NOMO-1 (cell line): ENCODE measurements around the gene TMTC2.

Experiments used
- DNase-seq, 2 experiments: peaks; one replicate each; lab custom pipeline; 2025; ENCODE audit not compliant: unreplicated experiment in 2 of 2; lab: John Stamatoyannopoulos, UW

The TMTC2 gene

DNA sequence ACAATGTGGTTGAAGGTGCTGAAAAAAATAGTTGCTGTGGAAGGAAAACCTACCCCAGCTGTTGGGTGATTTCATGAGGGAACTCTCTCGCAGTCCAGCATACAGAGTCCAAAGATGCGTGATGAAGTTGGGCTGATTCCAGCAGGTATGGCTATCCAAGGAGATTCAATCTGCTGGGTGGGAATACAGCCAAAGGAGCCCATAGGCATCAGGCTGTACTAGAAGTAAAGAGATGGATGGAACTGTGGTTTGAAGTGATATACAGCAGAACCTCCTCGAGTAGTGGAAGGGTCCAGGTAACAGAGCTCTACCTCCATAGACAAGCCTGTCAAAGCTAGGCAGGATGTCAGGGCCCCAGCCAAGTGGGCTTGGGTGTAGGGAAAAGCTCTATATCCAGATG lies 11.5 kb upstream of the TMTC2 start:
- DNase-seq: no peak

DNA sequence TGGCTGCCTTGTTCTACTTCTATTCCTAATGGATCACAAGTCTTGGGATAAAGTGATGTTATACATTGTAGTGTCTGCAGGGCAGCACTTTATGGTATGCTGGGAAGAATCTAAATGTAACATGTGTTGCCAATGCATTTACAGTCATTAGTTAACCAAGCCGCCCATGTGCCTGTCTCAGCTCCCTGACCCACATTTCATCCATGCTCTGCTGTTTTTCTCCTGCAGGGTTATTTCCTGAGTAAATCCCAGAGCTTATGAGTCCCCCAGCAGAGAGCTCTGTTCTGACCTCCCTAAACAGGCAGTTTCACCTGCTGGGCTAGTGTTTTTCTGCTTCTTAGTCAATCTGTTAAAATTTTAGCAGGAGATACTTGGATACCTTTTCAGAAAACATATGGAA lies 4.4 kb upstream of the TMTC2 start:
- no peak for DNase-seq

DNA sequence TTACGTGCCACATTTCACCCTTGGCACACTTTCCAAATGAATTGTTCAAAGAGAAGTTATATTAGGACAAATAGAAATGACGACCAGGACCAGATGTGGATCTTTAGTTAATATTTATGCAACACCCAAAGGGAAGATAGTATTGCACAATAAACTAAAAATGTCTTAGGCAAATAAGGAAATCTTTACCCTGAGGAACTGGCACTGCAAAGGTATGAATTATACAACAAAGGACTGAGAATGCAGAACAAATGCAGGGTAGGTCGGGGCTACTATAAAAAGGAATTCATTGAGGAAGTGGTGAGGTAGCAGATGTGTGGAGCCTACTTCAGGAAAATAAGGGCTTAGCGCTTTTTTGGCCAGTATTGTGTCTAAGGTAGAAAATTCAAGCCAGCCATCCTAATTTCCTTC lies 3.9 kb upstream of the TMTC2 start:
- DNase-seq: peak; percentile 35 to 59

DNA sequence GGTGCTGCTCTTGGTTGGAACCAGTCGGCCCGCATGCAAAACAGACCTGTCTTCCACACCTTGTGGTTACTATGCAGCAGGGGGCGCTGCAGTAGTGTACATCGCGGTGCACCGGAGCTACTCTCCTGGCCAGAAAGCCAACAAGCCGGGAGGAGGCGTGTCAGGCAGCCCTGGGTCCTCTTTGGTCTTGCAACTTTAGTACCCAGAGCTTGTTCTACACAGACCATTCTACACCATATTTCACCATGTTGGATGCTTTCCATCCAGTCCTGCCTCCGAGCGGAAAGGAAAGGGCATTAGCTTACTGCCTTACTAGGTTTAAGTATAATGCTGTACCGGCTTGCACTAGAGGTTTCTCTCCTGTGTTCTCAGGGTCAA lies 927 bp upstream of the TMTC2 start:
- DNase-seq: peak; percentile 85 to 91

DNA sequence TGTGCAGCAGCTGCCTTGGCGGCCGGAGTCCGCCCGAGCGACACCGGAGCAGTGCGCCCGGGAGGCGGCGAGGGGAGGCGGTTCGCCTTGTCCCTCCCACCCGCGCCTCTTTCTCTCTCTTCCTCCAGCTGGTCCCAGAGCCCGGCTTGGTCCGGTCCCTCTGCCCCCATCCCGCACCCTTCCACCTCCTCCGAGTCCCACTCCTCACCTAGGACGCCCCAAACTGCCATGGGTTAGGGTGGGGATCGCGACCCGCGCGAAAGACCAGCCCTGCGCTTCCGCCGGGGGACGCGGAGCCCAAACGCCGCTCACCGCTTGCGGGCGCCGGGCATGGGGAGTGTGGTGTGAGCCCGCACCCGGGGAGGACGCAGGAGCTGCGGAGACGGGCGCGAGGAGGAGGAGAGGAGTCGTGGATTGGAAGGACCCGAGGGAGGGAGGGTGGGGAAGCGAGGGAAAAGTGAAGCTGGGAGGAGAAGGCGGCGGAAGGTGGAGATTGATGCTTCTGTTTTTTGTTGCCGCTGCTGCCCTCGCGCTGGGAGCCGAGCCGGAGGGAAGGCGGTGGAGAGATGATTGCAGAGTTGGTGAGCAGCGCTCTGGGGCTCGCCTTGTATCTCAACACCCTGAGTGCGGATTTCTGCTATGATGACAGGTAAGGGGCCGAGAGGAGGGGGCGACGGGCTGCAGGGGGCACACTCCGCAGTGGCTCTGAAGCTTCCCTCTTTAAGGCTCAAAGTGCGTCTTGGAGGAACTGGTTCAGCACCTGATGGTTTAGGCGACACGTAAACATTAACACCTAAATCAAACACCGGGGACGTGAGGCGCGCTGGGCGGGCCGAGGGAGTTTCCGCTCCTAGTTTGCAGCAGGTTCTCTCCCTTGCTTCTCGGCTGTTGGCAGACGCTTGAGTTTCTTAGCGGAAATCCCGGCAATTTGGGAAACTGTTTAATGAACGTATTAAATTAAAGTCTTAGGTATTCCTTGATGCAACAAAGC lies 610 bp downstream of the TMTC2 start:
- DNase-seq: peak; percentile 24 to 56

DNA sequence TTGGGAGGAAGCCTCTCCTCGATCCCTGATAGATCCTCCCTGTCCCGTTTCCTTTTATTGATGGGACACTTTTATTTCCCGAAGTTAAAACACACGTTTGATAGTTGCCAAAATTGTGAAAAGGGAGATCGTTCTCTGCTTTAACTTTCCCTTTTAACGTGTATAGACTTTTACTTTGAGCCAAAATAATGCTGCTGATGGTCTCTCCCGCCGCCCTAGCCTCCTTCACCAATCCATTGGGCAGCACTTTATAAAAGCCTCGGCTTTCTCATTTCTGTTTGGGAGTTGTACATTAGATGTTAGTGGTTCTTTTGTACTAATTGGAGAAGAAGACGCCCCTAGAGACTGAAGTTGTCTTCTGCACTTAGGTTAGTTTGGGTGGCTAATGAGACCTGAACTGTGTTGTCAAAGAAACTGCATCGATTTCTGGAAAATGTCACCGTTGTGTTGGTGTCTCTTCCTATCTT lies 1.4 kb downstream of the TMTC2 start:
- peak; percentile 20 to 52 for DNase-seq

DNA sequence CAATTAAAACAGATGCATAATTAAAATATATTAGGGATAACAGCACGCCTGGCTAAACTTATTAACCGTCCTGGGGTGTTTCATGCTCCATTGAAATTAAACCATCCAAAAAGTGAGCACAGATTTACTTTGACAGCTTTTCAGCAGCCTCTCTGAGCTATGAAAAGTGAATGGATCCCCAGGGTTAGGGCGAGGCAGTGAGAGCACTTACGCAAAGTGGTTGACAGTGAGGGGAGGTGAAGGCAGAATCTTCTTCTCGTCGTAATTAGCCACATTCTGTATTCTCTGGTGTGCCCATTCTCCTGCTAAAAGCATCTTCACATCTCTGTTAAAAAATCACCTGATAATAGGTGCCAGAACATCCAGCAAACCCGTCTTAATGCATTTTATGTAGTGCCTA lies 1.9 kb downstream of the TMTC2 start:
- DNase-seq: no peak

DNA sequence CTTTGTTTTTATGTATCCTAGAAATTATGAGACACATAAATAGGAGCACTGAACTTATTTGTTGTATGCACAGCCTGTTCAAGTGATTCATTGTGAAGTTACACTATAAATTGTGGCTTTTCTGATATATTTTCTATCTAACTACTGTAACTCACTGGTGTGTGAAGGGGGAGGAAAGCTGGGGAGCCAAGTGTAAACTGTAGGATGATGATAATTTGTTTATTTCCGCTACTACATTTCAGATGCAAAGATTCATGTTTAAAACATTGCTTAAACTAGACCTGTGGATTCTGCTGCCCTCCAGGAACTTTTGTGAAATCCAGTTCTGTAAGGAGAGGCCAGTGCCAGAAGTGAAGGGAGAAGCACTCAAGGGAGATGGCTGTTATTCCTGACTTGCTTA lies 3.3 kb downstream of the TMTC2 start:
- DNase-seq: no peak

DNA sequence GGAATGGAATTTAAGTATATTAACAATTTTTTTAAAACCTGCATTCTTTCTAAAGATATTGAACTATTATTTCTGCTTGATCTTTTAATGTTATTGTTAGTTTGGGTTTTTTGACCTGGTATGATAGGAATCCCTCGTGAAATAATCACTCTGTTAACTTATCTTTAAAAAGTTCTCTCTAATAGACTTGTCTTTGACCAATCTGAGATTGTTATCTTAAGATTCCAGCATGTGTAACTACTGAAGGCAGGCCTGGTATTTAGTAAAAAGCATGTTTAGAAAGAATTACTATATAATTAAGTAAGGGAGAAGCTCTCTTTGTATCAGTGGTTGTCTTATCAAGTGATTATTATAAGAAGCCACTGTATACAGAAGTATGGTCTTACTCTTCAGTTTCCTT lies 4.8 kb downstream of the TMTC2 start:
- no peak for DNase-seq

DNA sequence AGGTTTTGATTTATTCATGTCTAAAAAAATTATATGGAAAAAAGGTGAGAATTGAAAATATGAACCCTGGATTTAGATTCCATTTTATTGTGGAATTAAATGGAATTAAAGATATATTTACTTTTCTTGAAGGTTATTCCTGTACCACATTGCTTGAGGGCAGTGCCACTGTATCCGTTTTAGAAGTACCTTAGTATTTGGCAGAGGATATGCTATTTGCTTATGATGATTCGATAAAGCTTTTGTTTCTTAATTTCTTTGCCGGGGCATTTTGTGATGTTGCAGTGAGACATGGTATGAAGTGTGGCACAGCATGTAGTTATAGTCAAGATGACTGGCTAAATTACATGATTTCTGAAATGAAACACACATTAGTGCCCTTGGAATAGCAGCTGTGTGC lies 7.6 kb downstream of the TMTC2 start:
- DNase-seq: no peak

DNA sequence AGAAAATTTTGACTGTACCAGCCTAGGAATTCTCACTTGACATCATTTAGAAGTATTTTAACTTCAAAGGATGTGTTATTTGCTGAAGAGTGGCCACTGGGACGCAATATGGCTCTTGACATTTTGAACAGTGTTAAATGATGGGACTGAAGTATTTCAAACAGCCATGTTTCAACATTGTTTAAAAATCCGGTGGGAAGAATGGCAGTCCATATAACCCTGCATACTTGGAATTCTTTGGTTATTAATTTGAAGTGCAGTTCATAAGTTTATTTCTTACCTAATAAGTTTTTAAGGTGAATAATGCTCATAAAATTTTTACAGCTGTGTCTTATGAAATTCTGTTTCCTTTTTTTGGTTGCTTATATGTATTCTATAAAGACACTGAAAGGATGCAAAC lies 8.3 kb downstream of the TMTC2 start:
- no peak for DNase-seq

DNA sequence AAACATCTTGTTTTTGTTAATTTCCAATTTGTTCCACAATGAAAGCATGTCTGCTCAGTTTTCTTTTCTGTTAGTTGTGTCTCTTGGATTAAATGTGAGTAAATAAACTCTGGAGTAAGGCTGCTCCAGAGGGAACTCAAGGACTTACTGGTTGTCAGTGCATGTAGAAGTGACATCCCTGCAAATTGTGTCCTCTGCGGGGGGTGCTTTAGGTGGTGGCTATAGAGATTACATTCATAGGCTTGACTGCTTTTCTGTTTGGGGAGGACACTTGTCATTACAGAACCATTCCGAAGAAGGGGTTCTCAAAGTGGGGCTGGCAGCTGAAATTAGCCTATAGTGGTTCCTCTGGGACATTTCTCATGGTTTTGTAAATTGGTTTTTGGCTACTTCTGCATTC lies 8.8 kb downstream of the TMTC2 start:
- DNase-seq: no peak

DNA sequence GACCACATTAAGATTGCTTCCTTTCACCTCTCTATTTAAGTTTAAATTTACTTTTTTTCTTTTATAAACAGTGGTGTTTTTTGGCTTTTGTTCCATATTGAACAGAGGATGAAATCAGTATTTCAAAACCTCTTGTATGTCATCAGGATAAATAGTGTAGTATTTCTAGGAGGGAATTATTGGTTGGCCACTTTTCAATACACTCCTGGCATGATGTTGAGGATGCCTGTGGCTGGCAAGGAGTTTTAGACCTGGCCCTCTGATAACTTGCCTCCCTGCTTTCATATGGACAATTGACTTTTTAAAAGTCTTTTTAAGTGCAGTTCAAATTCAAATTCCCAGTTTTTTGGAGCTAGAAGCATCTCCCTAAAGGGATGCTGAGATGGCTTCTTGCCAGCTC lies 9.8 kb downstream of the TMTC2 start:
- DNase-seq: no peak

DNA sequence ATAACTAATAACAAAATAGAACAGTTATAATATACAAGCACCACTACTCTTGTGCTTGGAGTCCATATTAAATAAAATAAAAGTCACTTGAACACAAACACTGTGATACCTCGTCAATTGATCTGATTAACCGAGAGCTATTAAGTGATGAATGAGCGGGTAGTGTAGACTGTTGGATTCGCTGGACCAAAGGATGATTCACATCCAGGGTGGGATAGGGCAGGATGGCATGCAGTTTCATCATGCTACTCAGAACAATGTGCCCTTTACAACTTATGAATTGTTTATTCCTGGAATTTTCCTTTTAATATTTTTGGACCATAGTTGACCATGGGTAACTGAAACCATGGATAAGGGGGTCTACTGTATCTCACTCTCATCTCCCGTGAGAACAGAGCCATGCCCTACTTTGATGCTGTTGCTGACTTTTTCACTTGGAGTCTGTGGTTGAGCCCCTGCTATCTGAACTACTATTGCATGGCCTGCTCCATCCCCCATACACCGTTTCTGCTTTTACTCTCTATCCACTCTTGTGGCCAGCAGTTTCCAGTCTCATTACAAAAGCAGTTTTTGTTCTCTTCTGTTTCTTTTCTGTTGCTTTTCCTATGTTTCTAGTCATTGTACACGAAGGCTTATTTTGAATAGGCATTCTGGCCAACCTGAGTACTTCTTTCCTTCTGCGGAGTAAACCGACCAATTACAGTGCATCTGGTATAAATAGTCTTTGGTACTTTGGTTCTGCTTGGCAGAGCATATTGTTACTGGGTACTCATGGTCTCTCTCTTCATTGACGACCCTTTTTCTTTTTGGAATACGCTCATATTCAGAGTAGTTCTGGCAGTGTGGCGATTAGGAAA lies 12.2 kb downstream of the TMTC2 start:
- DNase-seq: no peak

DNA sequence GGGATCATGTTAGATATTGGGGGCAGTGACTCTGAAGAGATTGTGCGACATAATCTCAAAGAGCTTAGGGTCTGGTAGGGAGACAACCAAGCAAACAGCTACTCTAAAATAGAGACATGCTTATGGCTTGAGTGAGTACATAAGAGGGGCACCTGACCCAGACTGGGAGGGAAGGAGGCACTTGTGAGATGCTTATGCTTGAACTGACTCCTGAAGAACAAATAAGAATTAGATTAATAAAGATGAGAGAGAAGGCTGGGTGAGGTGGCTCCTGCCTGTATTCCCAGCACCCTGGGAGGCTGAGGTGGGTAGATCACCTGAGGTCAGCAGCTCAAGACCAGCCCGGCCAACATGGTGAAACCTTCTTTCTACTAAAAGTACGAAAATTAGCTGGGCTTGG lies 19.1 kb downstream of the TMTC2 start:
- DNase-seq: no peak

DNA sequence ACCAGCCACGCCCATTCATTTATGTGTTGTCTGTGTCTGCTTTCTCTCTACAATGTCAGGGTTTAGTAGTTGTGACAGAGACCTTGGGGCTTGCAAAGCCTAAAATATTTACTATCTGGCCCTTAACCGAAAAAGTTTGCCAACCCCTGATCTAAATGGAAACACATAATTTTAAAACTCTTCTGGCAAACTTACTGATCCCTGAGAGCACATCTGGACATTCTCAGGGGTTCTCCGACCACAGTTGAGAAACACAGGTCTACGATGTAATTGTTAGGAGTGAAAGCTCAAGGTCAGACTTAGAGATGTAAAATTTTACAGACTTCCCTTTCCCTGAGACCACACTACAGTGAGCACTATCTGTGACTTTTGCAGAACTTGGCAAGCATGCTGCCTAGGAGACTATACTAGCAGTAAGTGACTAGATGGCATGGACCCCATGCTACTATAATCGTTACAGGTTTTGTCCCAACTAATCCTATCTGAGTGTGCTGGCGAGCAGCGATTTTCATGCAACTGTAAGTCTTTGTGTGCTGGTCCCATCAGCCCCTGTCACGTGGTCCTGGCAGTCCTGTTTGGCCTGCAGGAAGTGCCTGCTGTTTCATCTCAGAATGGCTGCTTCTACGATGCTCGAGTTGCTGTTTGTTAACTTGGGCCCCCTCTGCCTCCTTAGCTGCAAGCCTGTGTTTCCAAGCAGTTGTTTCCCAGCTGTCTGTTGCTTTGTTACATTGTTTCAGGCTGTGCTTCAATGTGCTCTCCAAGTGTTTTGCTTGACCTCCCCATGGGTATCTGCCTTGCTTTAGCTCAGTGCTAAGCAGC lies 21.6 kb downstream of the TMTC2 start:
- DNase-seq: peak; percentile 64 to 79

DNA sequence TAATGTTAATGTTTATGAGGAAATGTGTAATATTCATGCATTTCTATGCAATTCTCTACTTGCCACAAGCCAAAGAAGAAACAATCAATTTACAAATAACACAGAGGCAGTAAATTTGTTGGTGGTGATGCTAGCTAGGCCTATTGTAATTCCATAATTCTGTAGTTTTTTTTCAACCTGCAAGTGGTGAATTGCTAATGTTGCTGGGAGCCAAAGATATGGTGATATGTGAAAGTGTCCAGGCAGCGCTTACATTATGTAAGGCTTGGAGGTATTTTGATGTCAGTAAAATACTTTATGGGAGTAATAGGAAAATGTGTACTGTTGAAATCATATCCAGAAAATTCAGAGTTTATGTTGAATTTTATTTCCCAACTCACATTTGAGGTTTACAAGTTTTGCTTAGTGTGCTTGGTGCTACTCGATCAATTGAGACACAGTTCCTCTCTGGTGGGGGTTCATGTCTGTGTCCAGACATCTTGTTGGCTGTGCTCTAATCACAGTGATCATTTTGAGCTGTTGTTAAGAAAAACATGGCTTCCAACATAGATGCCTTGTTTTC lies 23.2 kb downstream of the TMTC2 start:
- no peak for DNase-seq

DNA sequence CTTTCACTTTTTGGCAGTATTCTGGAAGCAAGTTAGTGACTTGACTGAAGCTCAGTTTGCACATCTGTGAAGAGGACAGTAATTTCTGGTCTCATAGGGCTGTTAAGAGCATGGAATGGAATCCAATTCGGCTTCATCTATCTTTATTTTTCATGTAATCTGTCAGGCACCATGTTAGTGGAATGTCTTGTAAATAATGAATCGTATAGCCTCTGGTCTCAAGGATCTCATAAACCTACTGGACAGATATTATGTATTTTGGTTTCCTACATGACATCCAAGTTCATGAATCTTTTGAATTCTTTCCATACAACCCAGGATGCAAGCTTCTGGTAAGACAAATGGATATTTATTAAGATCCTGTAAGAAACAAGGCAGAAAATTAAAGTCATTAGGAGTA lies 24.0 kb downstream of the TMTC2 start:
- no peak for DNase-seq

DNA sequence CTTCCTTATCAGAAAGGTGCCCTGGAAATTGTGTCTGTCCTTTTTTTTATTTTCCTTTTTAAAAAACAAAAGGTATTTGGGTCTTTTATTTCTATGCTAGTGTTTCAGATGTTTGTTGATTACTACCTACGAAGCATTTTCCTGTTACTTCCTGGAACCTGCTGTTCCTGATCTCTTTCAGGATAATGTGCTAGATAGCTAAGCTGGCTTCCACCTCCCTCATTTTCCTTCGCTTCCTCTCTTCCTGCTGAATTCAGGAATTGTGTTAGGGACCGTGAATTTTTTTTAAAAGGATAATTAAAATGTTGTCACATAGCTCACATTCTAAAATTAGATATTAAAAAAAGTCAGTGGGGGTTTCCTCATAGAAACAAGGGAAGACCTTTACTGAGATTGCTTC lies 27.7 kb downstream of the TMTC2 start:
- DNase-seq: no peak

DNA sequence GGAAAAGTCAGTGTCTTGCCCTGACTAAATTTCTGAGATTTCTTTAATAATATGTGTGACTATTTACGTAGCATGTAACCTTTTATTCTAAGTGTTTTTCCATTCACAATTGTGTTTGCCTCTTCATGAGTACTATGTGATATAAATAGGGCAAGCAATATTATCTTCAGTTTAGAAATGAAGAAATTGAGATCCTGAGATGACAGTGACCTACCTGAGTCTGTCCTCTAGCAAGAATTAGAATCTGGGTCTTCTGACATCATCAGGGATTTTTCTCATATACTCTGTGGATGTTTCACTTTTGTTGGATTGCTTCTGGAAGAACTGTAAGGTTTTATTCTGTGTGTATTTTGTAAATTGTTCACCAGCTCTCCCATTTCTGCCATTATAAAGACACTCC lies 35.0 kb downstream of the TMTC2 start:
- no peak for DNase-seq

DNA sequence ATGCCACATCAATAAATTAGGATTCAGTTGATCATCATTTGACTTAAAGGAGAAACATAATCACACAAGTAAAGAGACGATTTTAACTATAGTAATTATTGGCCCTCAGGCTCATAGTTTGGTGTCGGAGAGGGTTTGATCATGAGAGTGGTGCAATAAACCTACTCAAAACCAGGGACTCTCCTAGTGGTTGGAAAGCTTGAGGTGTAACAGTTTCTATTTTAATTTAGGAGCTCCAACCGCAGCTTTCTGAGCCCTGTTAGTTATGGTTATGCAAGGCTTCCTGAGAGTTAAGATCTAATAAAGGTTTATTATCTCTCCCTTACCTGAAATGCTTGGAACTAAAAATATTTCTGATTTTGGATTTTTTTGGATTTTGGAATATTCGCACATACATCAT lies 36.4 kb downstream of the TMTC2 start:
- DNase-seq: peak; percentile 59 to 90
